Upper lobe of left lung (tissue), 4 donors: ENCODE measurements around the gene CFAP43.

Experiments used
- CTCF ChIP-seq, 6 experiments: fragments of 450-650 bp in 4 of 6; fragments of 200-600 bp in 2 of 6; sonication (generic) in 2 of 6; IDR thresholded peaks; one replicate each; pipeline ENCODE4 v1.5.1; 2016 to 2019; ENCODE audit warnings: antibody characterized with exemption in 6 of 6
- EP300 ChIP-seq, 4 donors: sonication (generic); formaldehyde crosslinking; IDR thresholded peaks; one replicate each; pipeline ENCODE4 v1.5.1; 2017; ENCODE audit warnings: antibody characterized with exemption in 4 of 4, control low read depth in 2 of 4
- POLR2A ChIP-seq, 4 donors: fragments of 450-650 bp; IDR thresholded peaks; one replicate each; pipeline ENCODE4 v1.5.1; 2016 to 2017; ENCODE audit warnings: antibody characterized with exemption in 4 of 4, mild to moderate bottlenecking in 2 of 4
- POLR2AphosphoS5 ChIP-seq, 2 donors: sonication (generic); formaldehyde crosslinking; IDR thresholded peaks; one replicate each; pipeline ENCODE4 v1.5.1; 2017; ENCODE audit warnings: antibody characterized with exemption in 2 of 2

DNA sequence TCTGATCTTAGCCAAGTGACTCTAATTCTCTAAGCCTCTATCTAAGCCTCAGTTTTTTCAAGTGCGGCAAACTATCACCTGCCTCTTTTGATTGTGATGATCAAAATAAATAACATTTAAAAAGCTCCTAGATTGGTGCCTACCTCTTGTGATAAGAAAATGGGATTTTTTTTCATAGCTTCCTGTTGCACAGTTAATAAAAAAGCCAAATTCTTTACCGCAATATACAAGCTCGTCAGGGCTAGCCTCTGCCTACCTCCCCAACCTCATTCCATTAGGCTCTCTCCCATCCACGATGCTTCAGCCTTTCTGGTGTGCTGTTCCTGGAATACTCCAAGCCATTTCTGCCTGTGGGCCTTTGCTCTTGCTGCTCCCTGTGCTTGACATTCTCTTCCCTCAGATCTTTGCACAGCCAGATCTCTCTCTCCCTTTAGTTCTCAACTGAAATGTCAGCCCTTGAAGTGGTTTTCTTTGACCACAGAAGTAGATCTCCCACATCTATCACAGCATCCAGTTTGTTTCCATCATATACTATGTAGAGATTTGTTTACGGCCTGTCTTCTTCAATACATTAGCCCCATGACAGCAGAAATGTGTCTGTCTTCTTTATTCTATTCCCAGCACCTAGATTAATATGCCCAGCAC, 61.4 kb downstream of the CFAP43 start:
- no peak for TF ChIP-seq CTCF (IDR thresholded peaks at IDR 0.05)
- no peak for TF ChIP-seq POLR2A (IDR thresholded peaks at IDR 0.05)
- TF ChIP-seq POLR2AphosphoS5 (IDR thresholded peaks at IDR 0.05), result no peak
- TF ChIP-seq EP300 (IDR thresholded peaks at IDR 0.05), result no peak
